Measurements from ENCODE around the gene NACC2. TPM values are rescaled to one million over a fixed set of nuclear protein-coding genes. Genes with fewer than 3 reads are reported as not detected.

Gene NACC2
- total and polyA plus RNA-seq, 2 experiments from 2014 or later: 11.0 to 13.0 TPM

- Histone ChIP-seq H3K4me1 (ENCODE audit: insufficient read depth) (peaks cover 24% of the 10 kb centered on the region), H3K4me2 (peak overlapping the region; percentile 97), H4K20me1 (ENCODE audit: insufficient read depth, poor library complexity, severe bottlenecking) (peaks cover 52% of the 10 kb centered on the region), H3K36me3 (replicated peaks; ENCODE audit: insufficient read depth, low read depth) (no peaks in the 10 kb centered on the region), H3K27ac (peak overlapping the region; percentile 86), H3K79me2 (peaks cover 61% of the 10 kb centered on the region), H2AFZ (no peak overlapping the region), H3K9me3 (ENCODE audit: low read depth) (no peaks in the 10 kb centered on the region), H3K27me3 (no peaks in the 10 kb centered on the region), H3K9me2 (replicated peaks; ENCODE audit: insufficient read depth) (no peaks in the 10 kb centered on the region), H3K4me3 (peak overlapping the region; percentile 66)
- no peak for TF ChIP-seq EZH2phosphoT487 (IDR thresholded peaks at IDR 0.05; ENCODE audit: low read depth, severe bottlenecking, unreplicated experiment)
- TF ChIP-seq EZH2 (IDR thresholded peaks at IDR 0.05; ENCODE audit: borderline replicate concordance): no peak
- TF ChIP-seq CTCF (IDR thresholded peaks at IDR 0.05; ENCODE audit: poor library complexity): no peak
- 51% methylated on average over 15 of the region's 16 CpGs for WGBS (ENCODE audit: low lambda C conversion rate, missing lambda C conversion rate)
- peak; percentile 57 for DNase-seq (ENCODE audit: low spot score)
These were observed 1.6 kb downstream of the NACC2 start for GRCh38 chr9:136093346-136093986.

- no peak overlapping the region for H3K4me3 ChIP-seq
These were observed 2.3 kb downstream of the NACC2 start for GRCh38 chr9:136092741-136093140.

GRCh38 chr9:136092353-136092650 is 2.8 kb downstream of the NACC2 start:
- WGBS (ENCODE audit: low lambda C conversion rate, missing lambda C conversion rate): 93% methylated on average over 10 of the region's 10 CpGs
- Histone ChIP-seq H3K27ac (no peak overlapping the region), H3K27me3 (no peaks in the 10 kb centered on the region), H2AFZ (no peak overlapping the region), H3K4me3 (no peak overlapping the region), H3K9me3 (ENCODE audit: low read depth) (no peaks in the 10 kb centered on the region), H3K79me2 (peaks cover 72% of the 10 kb centered on the region), H3K4me2 (no peak overlapping the region), H3K4me1 (ENCODE audit: insufficient read depth) (peaks cover 24% of the 10 kb centered on the region), H3K9me2 (replicated peaks; ENCODE audit: insufficient read depth) (no peaks in the 10 kb centered on the region), H3K36me3 (replicated peaks; ENCODE audit: insufficient read depth, low read depth) (no peaks in the 10 kb centered on the region), H4K20me1 (ENCODE audit: insufficient read depth, poor library complexity, severe bottlenecking) (peaks cover 64% of the 10 kb centered on the region)
- DNase-seq (ENCODE audit: low spot score): no peak
- no peak for TF ChIP-seq EZH2phosphoT487 (IDR thresholded peaks at IDR 0.05; ENCODE audit: low read depth, severe bottlenecking, unreplicated experiment)
- TF ChIP-seq EZH2 (IDR thresholded peaks at IDR 0.05; ENCODE audit: borderline replicate concordance): no peak
- TF ChIP-seq CTCF (IDR thresholded peaks at IDR 0.05; ENCODE audit: poor library complexity): no peak

More at GRCh38 chr9:136092741-136093140, 2.3 kb downstream of the NACC2 start:
- no peaks in the 10 kb centered on the region for H3K9me3 ChIP-seq (ENCODE audit: low read depth)
- 82% methylated on average over 9 of the region's 9 CpGs for whole genome bisulfite sequencing (ENCODE audit: low lambda C conversion rate, missing lambda C conversion rate)
- peaks cover 24% of the 10 kb centered on the region for H3K4me1 ChIP-seq (ENCODE audit: insufficient read depth)
- TF ChIP-seq EZH2 (IDR thresholded peaks at IDR 0.05; ENCODE audit: borderline replicate concordance) (no peak), EZH2phosphoT487 (IDR thresholded peaks at IDR 0.05; ENCODE audit: low read depth, severe bottlenecking, unreplicated experiment) (no peak), CTCF (IDR thresholded peaks at IDR 0.05; ENCODE audit: poor library complexity) (peak; percentile 5)
- no peak for DNase-seq (ENCODE audit: low spot score)
- H4K20me1 ChIP-seq (ENCODE audit: insufficient read depth, poor library complexity, severe bottlenecking): peaks cover 60% of the 10 kb centered on the region
- H2AFZ ChIP-seq: no peak overlapping the region
- peak overlapping the region; percentile 97 for H3K4me2 ChIP-seq
- no peaks in the 10 kb centered on the region for H3K36me3 ChIP-seq (replicated peaks; ENCODE audit: insufficient read depth, low read depth)
- no peaks in the 10 kb centered on the region for H3K27me3 ChIP-seq
- peaks cover 68% of the 10 kb centered on the region for H3K79me2 ChIP-seq
- H3K9me2 ChIP-seq (replicated peaks; ENCODE audit: insufficient read depth): no peaks in the 10 kb centered on the region
- peak overlapping the region; percentile 86 for H3K27ac ChIP-seq

Measured in hepatocyte (in vitro differentiated cells).